Renal cortical epithelial cell (primary cell): ENCODE data around the gene ARL15. TPM values are rescaled to one million over a fixed set of nuclear protein-coding genes. Genes with fewer than 3 reads are reported as not detected.

Experiments
- total RNA-seq: library from RNA; depleted of rRNA; stranded (reverse); fragments of >200 nt; gene quantifications from 2 replicates; pipeline ENCODE4 v1.2.3, GENCODE V29; 2014

Gene ARL15
- total RNA-seq, 1 donor from 2014 or later: 27.7 TPM

Other genes starting within 250 kb of the ARL15 start
- gene HSPB3, start 145.1 kb upstream of the ARL15 start, total RNA-seq: not detected in 2 replicates
- 11.6 and 16.7 TPM in 2 replicates for gene SNX18, start 207.2 kb upstream of the ARL15 start, total RNA-seq